LHCN-M2 (cell line): Measurements from ENCODE around the gene HIBCH. TPM values are rescaled to one million over a fixed set of nuclear protein-coding genes. Genes with fewer than 3 reads are reported as not detected.
"Not testable (repeated sequence)": the region's sequence is repeated elsewhere in the genome, so short reads cannot be mapped to it uniquely, and the experiment has no call there.

ENCODE experiments used
- DNase-seq: peaks from one replicate; pipeline ENCODE4 v3.0.0-alpha.2; 2012; ENCODE audit warnings: low read depth
- total RNA-seq: library from RNA; depleted of rRNA; stranded (reverse); fragments of >200 nt; gene quantifications from 2 replicates; pipeline ENCODE4 v1.2.3, GENCODE V29; 2014

HIBCH gene
- total RNA-seq, 1 experiment from 2014 or later = 11.8 TPM

DNA sequence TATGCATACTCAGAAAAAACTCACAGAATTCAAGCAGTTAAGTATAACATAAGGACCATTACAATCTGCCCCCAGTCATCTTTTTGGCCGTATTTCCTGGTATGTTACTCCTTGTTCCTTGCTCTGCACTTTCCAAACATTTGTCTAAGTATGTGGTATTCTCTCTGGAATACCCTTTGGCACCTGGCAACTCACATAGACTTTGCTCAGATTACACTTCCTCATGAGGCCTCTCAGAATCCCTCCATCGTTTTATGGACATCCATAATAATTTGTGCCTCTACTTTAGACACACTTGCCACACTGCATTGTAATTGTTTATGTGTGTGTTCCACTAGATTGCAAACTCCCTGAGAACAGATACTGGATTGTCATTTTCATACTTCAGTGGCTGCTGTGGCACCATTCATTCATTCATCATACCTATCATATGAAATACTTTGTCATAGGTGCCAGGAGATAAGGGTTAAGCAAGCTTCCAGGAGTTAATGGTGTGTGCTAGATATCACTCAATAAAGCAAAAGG is 84.0 kb downstream of the HIBCH start:
- no peak for DNase-seq

GRCh38 chr2:190235101-190235500 is 84.5 kb downstream of the HIBCH start:
- no peak for DNase-seq

GRCh38 chr2:190223989-190224388 is 95.6 kb downstream of the HIBCH start:
- not testable (repeated sequence) for DNase-seq

DNA sequence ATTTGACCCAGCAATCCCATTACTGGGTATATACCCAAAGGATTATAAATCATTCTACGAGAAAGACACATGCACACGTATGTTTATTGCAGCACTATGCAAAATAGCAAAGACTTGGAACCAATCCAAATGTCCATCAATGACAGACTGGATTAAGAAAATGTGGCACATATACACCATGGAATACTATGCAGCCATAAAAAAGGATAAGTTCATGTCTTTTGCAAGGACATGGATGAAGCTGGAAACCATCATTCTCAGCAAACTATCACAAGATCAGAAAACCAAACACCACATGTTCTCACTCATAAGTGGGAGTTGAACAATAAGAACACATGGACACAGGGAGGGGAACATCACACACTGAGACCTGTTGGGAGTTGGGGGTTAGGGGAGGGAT is 96.9 kb downstream of the HIBCH start:
- DNase-seq = not testable (repeated sequence)

DNA sequence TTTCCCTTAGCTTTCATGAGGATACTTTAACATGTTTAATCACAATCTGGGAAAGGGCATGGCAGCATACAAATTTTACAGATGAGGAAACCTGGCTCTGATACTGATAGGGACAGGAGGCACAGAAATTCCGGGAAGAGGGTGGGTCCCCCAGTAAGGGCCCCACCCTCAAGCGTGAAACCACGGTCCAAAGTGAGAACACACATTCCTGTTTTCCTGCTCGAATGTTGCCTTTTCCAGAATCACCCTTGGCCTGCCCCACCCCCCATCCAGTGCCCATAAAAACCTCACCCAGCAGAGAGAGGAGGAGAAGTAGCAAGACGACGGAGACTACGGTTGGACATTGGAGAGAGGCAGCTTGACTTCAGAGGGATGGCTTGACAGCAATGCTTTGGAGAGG is 98.2 kb downstream of the HIBCH start:
- no peak for DNase-seq

- DNase-seq = no peak
Observed at GRCh38 chr2:190219186-190219585, 100.4 kb downstream of the HIBCH start.

DNA sequence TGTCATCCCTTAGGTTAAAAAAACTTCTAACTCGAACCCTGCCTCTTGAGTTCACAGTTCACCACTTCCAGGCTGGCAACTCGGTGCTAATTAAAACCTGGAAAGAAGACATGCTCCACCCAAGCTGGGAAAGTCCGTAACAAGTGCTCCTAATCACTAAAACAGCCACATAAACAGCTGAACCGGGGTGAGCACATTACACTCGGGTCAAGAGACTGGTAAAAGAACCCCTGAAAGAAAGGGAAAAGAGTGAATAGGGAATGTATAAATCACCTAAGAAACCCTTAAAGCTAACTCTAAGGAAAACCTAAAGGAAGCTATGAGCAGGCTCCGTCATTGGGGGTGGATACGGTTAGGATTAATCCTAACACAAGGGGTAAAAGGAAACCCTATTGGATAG is 102.0 kb downstream of the HIBCH start:
- DNase-seq = no peak

- no peak for DNase-seq
Observed at GRCh38 chr2:190216829-190217228, 102.8 kb downstream of the HIBCH start.

DNA sequence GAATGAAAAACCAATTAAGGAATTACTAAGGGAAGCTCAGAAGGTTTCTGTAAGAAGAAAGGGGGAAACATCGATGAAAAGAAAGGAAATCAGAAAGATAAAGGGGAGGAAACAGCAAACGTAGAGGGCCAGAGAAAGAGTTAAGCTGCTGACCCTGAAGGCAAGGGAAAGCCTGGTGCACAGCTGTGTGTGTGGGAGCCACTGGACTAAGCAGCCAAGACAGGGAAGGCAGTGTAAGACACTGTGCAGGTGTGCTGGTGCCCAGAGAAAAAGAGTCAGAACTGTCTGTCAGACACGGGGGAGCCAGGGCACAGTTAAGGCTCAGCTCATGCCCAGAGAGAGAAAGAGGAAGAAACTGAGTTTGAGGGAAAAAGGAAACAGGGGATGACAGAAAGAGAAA is 104.0 kb downstream of the HIBCH start:
- no peak for DNase-seq

DNA sequence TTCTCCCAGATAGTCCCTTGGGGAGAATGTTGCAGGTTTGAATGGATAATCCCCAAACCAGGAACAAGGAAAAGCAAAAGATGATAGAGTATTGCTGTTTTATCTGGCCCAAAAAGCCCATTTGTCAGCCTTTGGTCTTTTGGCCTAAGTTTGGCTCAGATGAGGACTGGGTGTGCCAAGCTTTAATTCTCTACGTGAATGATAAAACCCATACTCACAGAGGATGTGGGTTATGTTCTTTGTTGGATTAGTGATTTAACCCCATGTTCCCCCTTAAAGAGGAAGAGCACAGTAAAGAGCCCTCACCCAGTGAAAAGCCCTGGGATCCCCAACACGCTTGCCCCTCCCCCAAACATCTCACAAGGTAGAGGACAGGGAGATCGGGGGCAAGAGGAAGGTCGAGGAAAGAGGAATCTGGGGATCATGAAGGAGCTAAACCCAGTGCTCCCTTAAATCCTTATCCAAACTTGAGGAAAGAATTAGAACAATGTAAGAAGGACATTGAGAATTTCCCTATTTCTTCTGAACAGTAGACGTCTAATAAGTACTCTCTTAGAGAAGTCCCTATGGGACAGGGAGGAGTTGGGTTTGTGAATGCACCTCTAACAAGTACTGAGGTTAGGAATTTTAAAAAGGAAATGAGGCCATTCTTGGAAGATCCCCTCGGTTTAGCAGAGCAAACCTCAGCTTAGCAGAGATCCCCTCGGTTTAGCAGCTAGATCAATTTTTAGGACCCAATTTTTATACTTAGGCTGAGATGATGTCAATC is 105.0 kb downstream of the HIBCH start:
- peak; percentile 50 for DNase-seq

DNA sequence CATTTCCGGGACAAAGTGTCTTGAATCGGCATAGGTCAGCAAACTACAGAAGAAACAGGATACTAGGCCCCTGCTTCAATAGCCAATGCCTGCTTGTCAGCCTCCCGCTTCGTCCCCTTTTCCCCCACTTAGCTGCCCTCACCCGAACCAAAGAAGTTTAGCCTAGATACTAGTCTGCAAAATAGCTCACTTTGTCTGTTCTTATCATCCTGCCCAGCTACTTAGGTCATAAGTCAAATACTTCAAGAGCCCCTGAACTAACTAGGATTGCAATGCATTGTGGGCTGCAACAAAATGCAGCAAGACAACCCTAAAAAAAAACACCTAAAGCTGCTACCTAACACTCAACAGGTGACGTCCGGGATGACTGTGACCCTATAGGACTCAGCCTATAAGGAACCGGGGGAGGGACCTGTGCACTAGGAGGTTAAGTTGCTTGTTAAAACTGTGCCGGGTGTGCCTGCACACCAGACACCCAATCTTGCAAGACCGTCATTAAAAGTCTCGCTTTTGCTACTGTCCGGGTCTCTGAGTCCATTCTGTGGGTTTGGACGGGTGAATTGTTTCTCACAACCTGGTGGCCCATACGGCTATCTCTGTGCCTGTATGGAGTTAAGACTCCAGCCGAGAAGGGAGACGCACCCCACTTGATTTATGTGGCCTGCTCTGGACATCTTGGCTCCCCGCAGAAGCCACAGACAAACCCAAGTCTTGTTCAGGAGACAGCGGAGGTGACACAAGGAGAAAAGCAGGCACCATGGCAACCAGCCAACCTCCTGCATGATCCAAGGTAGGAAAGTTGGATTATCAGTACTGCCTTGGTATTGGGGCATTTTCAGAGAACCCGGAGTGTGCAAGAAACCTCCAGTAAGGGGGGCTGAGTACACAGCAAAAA is 105.9 kb downstream of the HIBCH start:
- no peak for DNase-seq

GRCh38 chr2:190210471-190210870 is 109.2 kb downstream of the HIBCH start:
- DNase-seq = peak; percentile 38

DNA sequence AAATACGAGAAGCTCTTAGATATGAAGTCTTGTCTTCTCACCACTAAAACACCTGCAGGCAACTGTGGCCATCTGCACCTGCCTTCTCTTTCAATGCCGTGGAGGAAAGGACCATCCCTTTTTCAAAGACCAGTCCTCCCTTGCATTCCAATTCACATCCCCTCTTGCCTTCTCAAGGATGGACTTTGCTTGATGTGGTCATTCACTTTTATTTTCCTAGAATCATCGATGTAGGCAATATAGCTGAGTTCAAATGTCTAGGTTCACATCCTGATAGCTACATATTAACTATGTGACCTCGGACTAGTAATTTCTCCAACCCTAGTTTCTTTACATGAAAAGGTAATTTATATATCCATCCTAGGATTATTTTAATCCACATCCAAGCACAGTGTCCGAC is 110.1 kb downstream of the HIBCH start:
- no peak for DNase-seq

DNA sequence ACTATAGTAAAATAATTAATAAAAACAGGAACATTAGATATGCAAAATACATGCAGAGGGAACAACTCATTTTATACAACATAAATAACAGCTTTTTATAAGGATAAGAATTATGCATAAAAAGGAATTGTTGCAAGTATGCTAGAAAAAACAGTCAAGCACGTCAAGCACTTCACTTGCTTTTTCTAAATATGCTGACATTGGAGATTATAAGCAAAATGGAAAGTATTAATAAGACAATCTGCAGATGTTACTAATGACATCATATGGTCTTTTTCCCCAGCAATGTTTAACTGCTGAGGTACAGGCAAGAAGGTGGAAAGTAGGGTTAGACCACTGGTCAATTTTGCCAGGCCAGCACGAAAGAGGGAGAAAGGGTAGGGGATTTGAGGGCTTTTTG is 111.7 kb downstream of the HIBCH start:
- no peak for DNase-seq

- DNase-seq = peak; percentile 89
Observed at GRCh38 chr2:190205657-190206056, 114.0 kb downstream of the HIBCH start.

- no peak for DNase-seq
Observed at GRCh38 chr2:190202604-190203003, 117.0 kb downstream of the HIBCH start.

DNA sequence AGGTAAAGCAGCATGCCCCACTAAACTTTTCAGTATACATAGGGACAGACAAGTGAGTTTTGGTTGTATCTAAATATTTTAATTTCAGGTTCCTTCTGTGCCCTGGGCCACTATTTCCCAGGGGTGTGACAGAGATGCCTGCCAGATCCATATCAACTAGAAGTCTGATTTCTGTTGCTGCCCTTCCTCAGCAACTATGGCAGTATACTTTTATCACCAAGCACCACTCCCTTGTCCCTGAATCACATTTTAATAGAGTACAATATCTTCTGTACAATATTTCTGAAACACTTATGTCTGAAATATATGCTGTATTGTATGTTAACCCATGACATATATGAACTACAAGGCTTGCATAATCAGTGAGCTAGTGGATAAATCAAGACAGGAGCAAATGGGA is 117.6 kb downstream of the HIBCH start:
- no peak for DNase-seq

DNA sequence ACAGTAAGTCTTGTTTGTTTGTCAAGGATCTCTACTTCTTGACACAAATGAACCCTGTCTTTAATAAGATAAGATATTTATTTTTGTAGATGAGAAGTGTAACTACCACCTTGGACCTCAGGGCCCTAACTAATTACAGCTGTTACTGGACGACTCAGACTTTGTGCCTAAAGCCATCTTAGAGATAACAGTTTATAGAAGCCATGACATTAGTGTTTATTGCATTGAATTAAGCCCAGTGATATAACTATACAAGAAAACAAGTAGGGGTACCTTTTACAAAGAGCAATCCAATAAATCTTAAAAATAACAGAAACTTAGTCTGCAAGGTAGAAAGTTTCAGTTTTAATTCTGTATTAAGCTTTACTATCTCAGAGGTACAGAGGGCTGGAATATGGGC is 119.0 kb downstream of the HIBCH start:
- DNase-seq = no peak

DNA sequence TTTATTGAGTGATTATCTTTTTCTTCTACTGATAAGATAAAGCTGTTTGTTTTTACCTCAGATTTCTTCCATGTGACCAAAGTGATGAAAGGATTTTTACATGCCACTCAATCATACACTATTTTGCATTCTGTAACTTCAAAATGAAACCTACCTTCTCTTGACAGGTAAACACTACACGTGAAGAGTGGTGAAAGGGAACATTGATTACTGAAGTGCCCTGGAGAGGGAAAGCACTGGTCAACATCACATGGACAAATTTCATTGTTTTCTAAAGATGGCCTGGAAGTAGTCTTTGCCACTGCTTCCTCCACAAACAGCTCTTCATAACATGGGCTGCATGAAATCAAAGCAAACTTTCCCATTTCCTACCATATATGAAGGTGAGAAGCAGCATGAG is 120.1 kb downstream of the HIBCH start:
- DNase-seq = no peak

DNA sequence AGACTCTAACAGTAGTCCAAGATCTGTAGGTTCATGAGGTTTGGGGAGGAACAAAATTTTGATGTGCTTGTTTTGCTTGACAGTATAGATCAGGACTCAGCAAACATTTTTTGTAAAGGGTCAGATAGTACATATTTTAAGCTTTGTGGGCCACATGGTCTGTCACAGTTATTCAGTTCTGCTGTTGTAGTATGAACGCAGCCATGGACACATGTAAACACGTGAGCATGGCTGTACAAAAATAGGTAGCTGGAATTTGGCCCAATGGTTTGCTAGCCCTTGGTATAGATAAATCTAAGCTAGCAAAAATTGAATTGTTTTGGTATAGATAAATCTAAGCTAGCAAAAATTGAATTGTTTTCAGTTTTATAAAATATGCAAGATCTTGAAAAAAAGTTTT is 120.5 kb downstream of the HIBCH start:
- DNase-seq = no peak

GRCh38 chr2:190197143-190197720 is 122.4 kb downstream of the HIBCH start:
- no peak for DNase-seq

GRCh38 chr2:190190507-190191162 is 129.0 kb downstream of the HIBCH start:
- no peak for DNase-seq
